ENCODE measurements around the gene HS3ST5. TPM values are rescaled to one million over a fixed set of nuclear protein-coding genes. Genes with fewer than 3 reads are reported as not detected.
"Not testable (repeated sequence)": the region's sequence is repeated elsewhere in the genome, so short reads cannot be mapped to it uniquely, and the experiment has no call there.

The HS3ST5 gene
- total and polyA plus RNA-seq, 10 donors, result not detected

- 88 to 94% (median 91%) methylated on average over 16 of the region's 16 CpGs for WGBS, 5 donors
- H3K27ac ChIP-seq, result no peak overlapping the region
- no peaks in the 10 kb centered on the region for H3K27me3 ChIP-seq (replicated peaks in 1 of 7)
- intact Hi-C loops (cut with DNase I; ENCODE audit: low total_unique reads), result no loop called here
- no peak for DNase-seq
- no peak for TF ChIP-seq CTCF (IDR thresholded peaks at IDR 0.05 in 8 of 11, conservative IDR thresholded peaks at IDR 0.05 in 3 of 11)
- no peak for TF ChIP-seq POLR2AphosphoS5 (IDR thresholded peaks at IDR 0.05)
- no peak for TF ChIP-seq POLR2A (IDR thresholded peaks at IDR 0.05)
- H3K4me3 ChIP-seq, result no peak overlapping the region
- peaks cover 0 to 3% (median 0%) of the 10 kb centered on the region in 8 donors for H3K9me3 ChIP-seq
- no peaks in the 10 kb centered on the region for H3K36me3 ChIP-seq
- H3K4me1 ChIP-seq, result no peaks in the 10 kb centered on the region
Observed at GRCh38 chr6:114084327-114084890, 258.4 kb downstream of the HS3ST5 start.

- Histone ChIP-seq H3K9me3 (peaks cover 0 to 3% (median 0%) of the 10 kb centered on the region in 8 donors), H3K4me3 (no peak overlapping the region), H3K27ac (no peak overlapping the region), H3K4me1 (no peaks in the 10 kb centered on the region), H3K27me3 (replicated peaks in 1 of 7) (no peaks in the 10 kb centered on the region), H3K36me3 (no peaks in the 10 kb centered on the region)
- no peak for DNase-seq
- intact Hi-C loops (cut with DNase I; ENCODE audit: low total_unique reads), result no loop called here
- 58 to 69% (median 68%) methylated on average over 3 of the region's 3 CpGs for WGBS, 5 donors
- TF ChIP-seq POLR2AphosphoS5 (IDR thresholded peaks at IDR 0.05) (no peak), POLR2A (IDR thresholded peaks at IDR 0.05) (no peak), CTCF (IDR thresholded peaks at IDR 0.05 in 8 of 11, conservative IDR thresholded peaks at IDR 0.05 in 3 of 11) (no peak)
Observed at GRCh38 chr6:114083251-114083650, 259.6 kb downstream of the HS3ST5 start.

- no peak for DNase-seq
- peaks cover 0 to 3% (median 0%) of the 10 kb centered on the region in 8 donors for H3K9me3 ChIP-seq
- H3K27ac ChIP-seq, result no peak overlapping the region
- no peak overlapping the region for H3K4me3 ChIP-seq
- 66 to 82% (median 74%) methylated on average over 3 of the region's 3 CpGs for WGBS, 5 donors
- no peaks in the 10 kb centered on the region for H3K27me3 ChIP-seq (replicated peaks in 1 of 7)
- H3K36me3 ChIP-seq, result no peaks in the 10 kb centered on the region
- intact Hi-C loops (cut with DNase I; ENCODE audit: low total_unique reads), result no loop called here
- no peaks in the 10 kb centered on the region for H3K4me1 ChIP-seq
- TF ChIP-seq POLR2A (IDR thresholded peaks at IDR 0.05), result no peak
- TF ChIP-seq POLR2AphosphoS5 (IDR thresholded peaks at IDR 0.05), result no peak
- TF ChIP-seq CTCF (IDR thresholded peaks at IDR 0.05 in 8 of 11, conservative IDR thresholded peaks at IDR 0.05 in 3 of 11), result no peak
Observed at GRCh38 chr6:114081730-114082129, 261.1 kb downstream of the HS3ST5 start.

GRCh38 chr6:114080891-114081510 lies 261.8 kb downstream of the HS3ST5 start:
- Histone ChIP-seq H3K4me1 (no peaks in the 10 kb centered on the region), H3K9me3 (peaks cover 0 to 3% (median 0%) of the 10 kb centered on the region in 8 donors), H3K27me3 (replicated peaks in 1 of 7) (no peaks in the 10 kb centered on the region), H3K36me3 (no peaks in the 10 kb centered on the region), H3K4me3 (no peak overlapping the region), H3K27ac (no peak overlapping the region)
- TF ChIP-seq POLR2AphosphoS5 (IDR thresholded peaks at IDR 0.05) (no peak), POLR2A (IDR thresholded peaks at IDR 0.05) (no peak), CTCF (IDR thresholded peaks at IDR 0.05 in 8 of 11, conservative IDR thresholded peaks at IDR 0.05 in 3 of 11) (no peak)
- DNase-seq, result no peak
- intact Hi-C loops (cut with DNase I; ENCODE audit: low total_unique reads), result no loop called here
- WGBS, 5 donors, result 72 to 86% (median 74%) methylated on average over 3 of the region's 3 CpGs

- H3K36me3 ChIP-seq; H3K27me3 ChIP-seq (replicated peaks in 1 of 7); intact Hi-C loops (cut with DNase I; ENCODE audit: low total_unique reads); H3K27ac ChIP-seq; H3K4me1 ChIP-seq; DNase-seq; H3K4me3 ChIP-seq; H3K9me3 ChIP-seq: not testable (repeated sequence)
- WGBS, 5 donors, result 91 to 97% (median 97%) methylated on average over 1 of the region's 1 CpG
Observed at GRCh38 chr6:114080410-114080809, 262.4 kb downstream of the HS3ST5 start.
